GM20431 (cell line): ENCODE measurements around the gene S1PR4.

Experiments
- in situ Hi-C: fragments of 300-500 bp; cut with MseI, MboI; formaldehyde crosslinking; loops from one replicate; pipeline ENCODE4 v1.15.0; 2020; ENCODE audit warnings: low sequenced_read_pairs; ENCODE audit not compliant: unreplicated experiment

The S1PR4 gene

GRCh38 chr19:3178377-3178972, at the start of gene S1PR4:
Gene S1PR4 (plus strand): TSS chr19:3178769. CDS start chr19:3178793, 24 bp downstream.
- in situ Hi-C loops, result no loop called here

- in situ Hi-C loops, result no loop called here
These were observed 49.5 kb upstream of the S1PR4 start for GRCh38 chr19:3129112-3129511.

- in situ Hi-C loops, result no loop called here
These were observed 47.4 kb upstream of the S1PR4 start for GRCh38 chr19:3131168-3131567.

- in situ Hi-C loops, result no loop called here
These were observed 45.4 kb upstream of the S1PR4 start for GRCh38 chr19:3132971-3133792.

- in situ Hi-C loops, result no loop called here
These were observed 44.8 kb upstream of the S1PR4 start for GRCh38 chr19:3133793-3134116.

GRCh38 chr19:3135961-3136683, 42.4 kb upstream of the S1PR4 start, which contains the start of gene GNA15:
Gene GNA15 (plus strand): TSS chr19:3136033. CDS start chr19:3136451, 418 bp downstream.
- in situ Hi-C loops, result no loop called here

- in situ Hi-C loops, result no loop called here
These were observed 41.9 kb upstream of the S1PR4 start for GRCh38 chr19:3136684-3137055.

GRCh38 chr19:3137119-3137518, 41.5 kb upstream of the S1PR4 start:
- in situ Hi-C loops, result no loop called here

- in situ Hi-C loops, result no loop called here
These were observed 40.3 kb upstream of the S1PR4 start for GRCh38 chr19:3138268-3138667.

GRCh38 chr19:3140667-3141038, 37.9 kb upstream of the S1PR4 start:
- in situ Hi-C loops, result no loop called here

GRCh38 chr19:3142292-3142670, 36.3 kb upstream of the S1PR4 start:
- in situ Hi-C loops, result no loop called here

- in situ Hi-C loops, result no loop called here
These were observed 35.7 kb upstream of the S1PR4 start for GRCh38 chr19:3142781-3143337.

- in situ Hi-C loops, result no loop called here
These were observed 32.5 kb upstream of the S1PR4 start for GRCh38 chr19:3145909-3146676.

- in situ Hi-C loops, result no loop called here
These were observed 31.9 kb upstream of the S1PR4 start for GRCh38 chr19:3146677-3147100.

- in situ Hi-C loops, result no loop called here
These were observed 30.1 kb upstream of the S1PR4 start for GRCh38 chr19:3148503-3148902.

- in situ Hi-C loops, result no loop called here
These were observed 29.5 kb upstream of the S1PR4 start for GRCh38 chr19:3149089-3149488.

- in situ Hi-C loops, result no loop called here
These were observed 28.8 kb upstream of the S1PR4 start for GRCh38 chr19:3149526-3150505.

- in situ Hi-C loops, result no loop called here
These were observed 27.7 kb upstream of the S1PR4 start for GRCh38 chr19:3150739-3151329.
